A549 (cell line): ENCODE results near the gene GXYLT2.

Source experiments
- CEBPB ChIP-seq, 2 experiments: fragments of >200 bp in 1 of 2; sonication (Bioruptor Twin) in 1 of 2; formaldehyde crosslinking in 1 of 2; IDR thresholded peaks; 2 replicates each; pipeline ENCODE4 v1.6.1; 2012 to 2016
- EP300 ChIP-seq, 2 experiments: fragments of >200 bp; sonication (Bioruptor Twin); formaldehyde crosslinking; IDR thresholded peaks; 2 replicates in 1 of 2; 3 replicates in 1 of 2; pipeline ENCODE4 v1.6.1; 2016 to 2017
- ESRRA ChIP-seq: fragments of 150-350 bp; IDR thresholded peaks from 2 replicates; pipeline ENCODE4 v1.6.1; 2014; ENCODE audit warnings: mild to moderate bottlenecking, low read length, borderline replicate concordance
- JUN ChIP-seq, 2 experiments: fragments of >200 bp; sonication (Bioruptor Twin); formaldehyde crosslinking; IDR thresholded peaks; 2 replicates in 1 of 2; 3 replicates in 1 of 2; pipeline ENCODE4 v1.6.1; 2016 to 2017
- JUNB ChIP-seq: fragments of >200 bp; sonication (Bioruptor Twin); formaldehyde crosslinking; IDR thresholded peaks from 2 replicates; pipeline ENCODE4 v1.6.1; 2016
- MYC ChIP-seq: IDR thresholded peaks from 2 replicates; pipeline ENCODE4 v1.6.1; 2012; ENCODE audit warnings: mild to moderate bottlenecking, inconsistent platforms, low read length, improper control_type of control experiment, borderline replicate concordance
- POLR2AphosphoS2 ChIP-seq: conservative IDR thresholded peaks from 2 replicates; pipeline ENCODE4 v1.6.1; 2012; ENCODE audit warnings: low read length, improper control_type of control experiment, inconsistent platforms
- RFX5 ChIP-seq: fragments of 450-650 bp; IDR thresholded peaks from 2 replicates; pipeline ENCODE4 v1.7.1; 2014; ENCODE audit warnings: antibody characterized with exemption, mild to moderate bottlenecking, moderate library complexity
- RNF2 ChIP-seq: fragments of 200-600 bp; sonication (generic); IDR thresholded peaks from 2 replicates; pipeline ENCODE4 v1.6.1; 2016; ENCODE audit warnings: low read depth, mild to moderate bottlenecking, antibody characterized with exemption, moderate library complexity, borderline replicate concordance
- ZFP36 ChIP-seq: fragments of 450-650 bp; IDR thresholded peaks from 2 replicates; pipeline ENCODE4 v1.6.1; 2014; ENCODE audit warnings: borderline replicate concordance; ENCODE audit not compliant: partially characterized antibody
- TF ChIP-seq, protein P1 (sequence below): fragments of >200 bp; sonication (Bioruptor Twin); formaldehyde crosslinking; IDR thresholded peaks from 3 replicates; pipeline ENCODE4 v1.5.1; 2016
- TF ChIP-seq, protein P2 (sequence below): fragments of 150-350 bp; IDR thresholded peaks from 2 replicates; pipeline ENCODE4 v1.6.1; 2014; ENCODE audit warnings: low read depth, mild to moderate bottlenecking, low read length

DNA sequence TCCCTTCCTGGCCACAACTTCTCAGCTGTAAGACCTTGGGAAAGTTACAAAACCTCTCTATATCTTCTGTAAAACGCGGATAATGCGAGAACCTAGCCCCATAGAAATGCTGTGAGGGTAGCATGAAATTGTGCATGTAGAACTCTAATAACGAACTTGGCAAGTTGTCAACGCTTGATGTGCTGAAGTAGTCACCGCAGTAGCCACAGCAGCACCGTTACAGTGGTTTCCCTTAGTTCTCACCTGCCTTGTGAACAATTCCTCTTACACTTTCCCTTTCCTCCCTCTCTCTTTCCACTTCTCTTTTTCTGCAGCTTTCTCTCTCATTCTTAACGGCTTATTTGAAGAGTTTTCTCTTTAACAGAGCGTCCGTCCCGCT lies 39.2 kb upstream of the GXYLT2 start:
- TF ChIP-seq, protein P1, sequence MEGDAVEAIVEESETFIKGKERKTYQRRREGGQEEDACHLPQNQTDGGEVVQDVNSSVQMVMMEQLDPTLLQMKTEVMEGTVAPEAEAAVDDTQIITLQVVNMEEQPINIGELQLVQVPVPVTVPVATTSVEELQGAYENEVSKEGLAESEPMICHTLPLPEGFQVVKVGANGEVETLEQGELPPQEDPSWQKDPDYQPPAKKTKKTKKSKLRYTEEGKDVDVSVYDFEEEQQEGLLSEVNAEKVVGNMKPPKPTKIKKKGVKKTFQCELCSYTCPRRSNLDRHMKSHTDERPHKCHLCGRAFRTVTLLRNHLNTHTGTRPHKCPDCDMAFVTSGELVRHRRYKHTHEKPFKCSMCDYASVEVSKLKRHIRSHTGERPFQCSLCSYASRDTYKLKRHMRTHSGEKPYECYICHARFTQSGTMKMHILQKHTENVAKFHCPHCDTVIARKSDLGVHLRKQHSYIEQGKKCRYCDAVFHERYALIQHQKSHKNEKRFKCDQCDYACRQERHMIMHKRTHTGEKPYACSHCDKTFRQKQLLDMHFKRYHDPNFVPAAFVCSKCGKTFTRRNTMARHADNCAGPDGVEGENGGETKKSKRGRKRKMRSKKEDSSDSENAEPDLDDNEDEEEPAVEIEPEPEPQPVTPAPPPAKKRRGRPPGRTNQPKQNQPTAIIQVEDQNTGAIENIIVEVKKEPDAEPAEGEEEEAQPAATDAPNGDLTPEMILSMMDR: no peak
- TF ChIP-seq CEBPB (IDR thresholded peaks at IDR 0.05): no peak
- no peak for TF ChIP-seq MYC
- no peak for TF ChIP-seq RNF2
- TF ChIP-seq JUN (IDR thresholded peaks at IDR 0.05): no peak
- TF ChIP-seq POLR2AphosphoS2: no peak
- TF ChIP-seq ESRRA: no peak
- TF ChIP-seq JUNB: no peak
- no peak for TF ChIP-seq EP300 (IDR thresholded peaks at IDR 0.05)
- no peak for TF ChIP-seq RFX5
- TF ChIP-seq, protein P2, sequence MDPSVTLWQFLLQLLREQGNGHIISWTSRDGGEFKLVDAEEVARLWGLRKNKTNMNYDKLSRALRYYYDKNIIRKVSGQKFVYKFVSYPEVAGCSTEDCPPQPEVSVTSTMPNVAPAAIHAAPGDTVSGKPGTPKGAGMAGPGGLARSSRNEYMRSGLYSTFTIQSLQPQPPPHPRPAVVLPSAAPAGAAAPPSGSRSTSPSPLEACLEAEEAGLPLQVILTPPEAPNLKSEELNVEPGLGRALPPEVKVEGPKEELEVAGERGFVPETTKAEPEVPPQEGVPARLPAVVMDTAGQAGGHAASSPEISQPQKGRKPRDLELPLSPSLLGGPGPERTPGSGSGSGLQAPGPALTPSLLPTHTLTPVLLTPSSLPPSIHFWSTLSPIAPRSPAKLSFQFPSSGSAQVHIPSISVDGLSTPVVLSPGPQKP: no peak
- TF ChIP-seq ZFP36: no peak
